Ovary (tissue), 9 donors: ENCODE results near the gene AMPH. TPM values are rescaled to one million over a fixed set of nuclear protein-coding genes. Genes with fewer than 3 reads are reported as not detected.

ENCODE experiments used
- DNase-seq, 5 donors: peaks; one replicate each; pipeline ENCODE4 v3.0.0-alpha.2; 2019 to 2020
- H3K27ac ChIP-seq, 2 donors: fragments of 200-600 bp; one replicate each; pipeline versions ENCODE4 v1.5.1 to v1.8.0; 2019 to 2022
- H3K27me3 ChIP-seq: fragments of 200-600 bp; one replicate; pipeline ENCODE4 v1.8.0; 2022
- H3K36me3 ChIP-seq: fragments of 200-600 bp; sonication (generic); one replicate; pipeline ENCODE4 v1.5.1; 2019
- H3K4me1 ChIP-seq: one replicate; pipeline ENCODE4 v1.8.1; 2013; ENCODE audit warnings: mild to moderate bottlenecking, moderate library complexity; ENCODE audit not compliant: insufficient read depth
- H3K4me3 ChIP-seq: fragments of 200-600 bp; sonication (generic); one replicate; pipeline ENCODE4 v1.5.1; 2017
- H3K9me3 ChIP-seq, 2 donors: fragments of 200-600 bp in 1 of 2; sonication (generic) in 1 of 2; one replicate each; pipeline versions ENCODE4 v1.5.1 to v1.8.1; 2013 to 2019; ENCODE audit warnings: mild to moderate bottlenecking in 1 of 2, moderate library complexity in 1 of 2
- EP300 ChIP-seq: sonication (generic); formaldehyde crosslinking; IDR thresholded peaks from one replicate; pipeline ENCODE4 v1.6.1; 2017; ENCODE audit warnings: antibody characterized with exemption
- POLR2A ChIP-seq: fragments of 450-650 bp; IDR thresholded peaks from one replicate; pipeline ENCODE4 v1.6.1; 2017; ENCODE audit warnings: antibody characterized with exemption, mild to moderate bottlenecking, moderate library complexity
- WGBS, 3 donors: extraction: QIAGEN DNeasy Blood & Tissue Kit in 1 of 3; methylation state at CpG; one replicate each; pipeline versions ENCODE4 v1.1.5 to v1.1.7; 2013 to 2017; 5-methylcytosine and 5-hydroxymethylcytosine counted together
- intact Hi-C, 4 donors: fragments of 100-400 bp; cut with DNase I; formaldehyde crosslinking; loops; one replicate each; pipeline versions ENCODE4 v1.11.0 to v1.15.1; 2022 to 2023
- polyA plus RNA-seq, 2 donors: library from polyadenylated mRNA; stranded (reverse); fragments of 200-250 nt in 1 of 2; fragments of 350-450 nt in 1 of 2; fragmentation: Illumina TruSeq in 1 of 2; extraction: RNeasy Lipid Tissue Mini Kit (QIAGEN cat#74804) in 1 of 2; gene quantifications; one replicate each; pipeline ENCODE4 v1.2.3, GENCODE V29; 2013 to 2014
- total RNA-seq, 7 donors: library from RNA; depleted of rRNA in 2 of 7; stranded (reverse); fragments of >200 nt in 2 of 7; fragmentation: NEBNext Ultra II Directional in 3 of 7; extraction: Animal tissue kit (Norgen Biotek cat#: 25700) in 3 of 7; gene quantifications; one replicate each; pipeline versions ENCODE4 v1.1.0 to v1.2.4, GENCODE V29; 2016 to 2023
- TF ChIP-seq, protein P1 (sequence below), 3 donors: fragments of 450-650 bp in 2 of 3; fragments of 200-600 bp in 1 of 3; IDR thresholded peaks; one replicate each; pipeline versions ENCODE4 v1.5.1 to v1.8.0; 2016 to 2022; ENCODE audit warnings: antibody characterized with exemption in 3 of 3, mild to moderate bottlenecking in 1 of 3
- donor health status: DM: no; HTN: no; CAD: no; lungs with moderate emphysema.
- donor health status: DM: no; HTN: no; CAD: no.
- donor health status: Bipolar disorder and iron deficiency.
- donor health status: DM: yes; HTN: yes; CAD: no.
- donor health status: DM: no; HTN: no; CAD: no.
- donor health status: DM: yes; HTN: yes; CAD: no.

Gene AMPH
- total and polyA plus RNA-seq, 9 donors, result 0.10 to 4.6 (median 0.83) TPM

DNA sequence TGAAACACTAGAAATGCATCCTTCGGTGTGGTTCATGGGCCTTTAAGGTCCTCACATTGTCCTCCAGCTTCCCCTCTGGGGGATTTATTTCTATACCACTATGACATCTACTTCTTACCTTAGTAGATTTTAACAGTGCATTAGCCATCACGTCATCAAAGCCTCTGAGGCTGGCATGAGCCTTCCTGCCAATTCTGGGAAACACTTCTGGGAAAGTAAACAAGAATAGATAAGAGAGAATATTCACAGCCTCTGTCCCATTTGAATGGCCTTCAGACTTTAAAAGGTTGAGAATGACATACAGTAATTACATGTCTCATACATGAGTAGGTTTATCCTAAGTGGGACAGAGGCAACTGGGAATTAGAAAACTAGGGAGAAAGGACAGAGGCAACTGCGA is 89.7 kb downstream of the AMPH start:
- peaks cover 2% of the 10 kb centered on the region for H3K27me3 ChIP-seq
- TF ChIP-seq, protein P1, sequence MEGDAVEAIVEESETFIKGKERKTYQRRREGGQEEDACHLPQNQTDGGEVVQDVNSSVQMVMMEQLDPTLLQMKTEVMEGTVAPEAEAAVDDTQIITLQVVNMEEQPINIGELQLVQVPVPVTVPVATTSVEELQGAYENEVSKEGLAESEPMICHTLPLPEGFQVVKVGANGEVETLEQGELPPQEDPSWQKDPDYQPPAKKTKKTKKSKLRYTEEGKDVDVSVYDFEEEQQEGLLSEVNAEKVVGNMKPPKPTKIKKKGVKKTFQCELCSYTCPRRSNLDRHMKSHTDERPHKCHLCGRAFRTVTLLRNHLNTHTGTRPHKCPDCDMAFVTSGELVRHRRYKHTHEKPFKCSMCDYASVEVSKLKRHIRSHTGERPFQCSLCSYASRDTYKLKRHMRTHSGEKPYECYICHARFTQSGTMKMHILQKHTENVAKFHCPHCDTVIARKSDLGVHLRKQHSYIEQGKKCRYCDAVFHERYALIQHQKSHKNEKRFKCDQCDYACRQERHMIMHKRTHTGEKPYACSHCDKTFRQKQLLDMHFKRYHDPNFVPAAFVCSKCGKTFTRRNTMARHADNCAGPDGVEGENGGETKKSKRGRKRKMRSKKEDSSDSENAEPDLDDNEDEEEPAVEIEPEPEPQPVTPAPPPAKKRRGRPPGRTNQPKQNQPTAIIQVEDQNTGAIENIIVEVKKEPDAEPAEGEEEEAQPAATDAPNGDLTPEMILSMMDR (IDR thresholded peaks at IDR 0.05), result no peak
- TF ChIP-seq POLR2A (no peak), EP300 (no peak)
- no peaks in the 10 kb centered on the region for H3K4me1 ChIP-seq
- DNase-seq, result no peak
- no peak overlapping the region for H3K27ac ChIP-seq
- WGBS, 3 donors, result 86 to 90% (median 87%) methylated on average over 3 of the region's 3 CpGs
- H3K4me3 ChIP-seq, result no peak overlapping the region
- no peaks in the 10 kb centered on the region for H3K36me3 ChIP-seq
- peaks cover 0 to 4% of the 10 kb centered on the region in 2 donors for H3K9me3 ChIP-seq
- intact Hi-C loops, result no loop called here

DNA sequence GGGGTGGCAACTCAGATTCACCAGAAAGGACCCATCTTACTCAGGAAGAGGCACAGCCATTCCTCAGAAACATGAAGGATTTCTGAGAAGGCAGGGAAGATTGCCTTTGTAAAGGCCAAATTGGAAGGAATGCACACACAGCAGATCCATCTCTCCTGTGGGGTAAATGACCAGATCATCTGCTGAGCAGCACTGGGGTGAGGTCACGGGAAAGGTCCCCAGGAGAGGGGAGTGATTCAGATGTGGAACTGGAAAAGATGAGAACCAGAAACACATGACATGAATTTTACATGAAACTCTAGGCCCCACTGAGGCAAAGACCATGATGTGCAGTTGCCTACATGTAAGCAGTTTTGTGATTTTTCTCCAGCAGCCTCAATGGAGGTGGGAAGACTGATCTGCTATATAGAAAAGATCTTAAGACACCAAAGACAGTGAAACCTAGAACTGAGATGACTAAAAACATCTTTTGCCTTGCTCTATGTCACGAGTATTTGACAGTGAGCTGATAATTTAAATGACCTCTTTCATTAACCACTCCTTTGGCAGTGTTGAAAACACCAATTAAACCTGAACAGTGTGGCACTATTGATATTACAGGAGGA is 91.6 kb downstream of the AMPH start:
- no peak for DNase-seq
- H3K4me1 ChIP-seq, result no peaks in the 10 kb centered on the region
- TF ChIP-seq POLR2A (no peak), EP300 (no peak)
- TF ChIP-seq, protein P1 (IDR thresholded peaks at IDR 0.05), result no peak
- no peak overlapping the region for H3K4me3 ChIP-seq
- no peak overlapping the region for H3K27ac ChIP-seq
- 89 to 94% (median 93%) methylated on average over 2 of the region's 2 CpGs for WGBS, 3 donors
- H3K9me3 ChIP-seq, result peaks cover 0 to 4% of the 10 kb centered on the region in 2 donors
- H3K36me3 ChIP-seq, result no peaks in the 10 kb centered on the region
- intact Hi-C loops, result no loop called here
- H3K27me3 ChIP-seq, result peaks cover 2% of the 10 kb centered on the region

DNA sequence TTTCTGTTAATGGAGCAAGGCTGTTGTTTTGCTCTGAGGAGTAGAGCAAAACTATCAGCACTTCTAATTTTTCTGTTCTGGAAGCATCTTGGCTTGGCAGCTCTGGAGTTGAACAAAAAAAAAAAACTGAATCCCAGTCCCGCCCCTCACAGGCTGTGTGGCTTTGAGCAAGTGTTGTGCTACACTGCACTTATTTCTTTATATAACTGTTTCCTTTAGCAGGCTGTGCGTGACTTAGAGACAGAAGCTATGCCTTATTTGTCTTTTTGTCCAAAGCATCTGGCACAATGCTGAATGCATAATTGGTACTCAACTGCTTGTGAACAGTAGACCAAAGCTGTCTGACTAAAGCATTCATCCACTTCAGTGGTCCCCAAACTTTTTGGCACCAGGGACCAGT is 96.1 kb downstream of the AMPH start:
- Histone ChIP-seq H3K27me3 (peaks cover 2% of the 10 kb centered on the region), H3K9me3 (no peaks in the 10 kb centered on the region), H3K4me1 (no peaks in the 10 kb centered on the region), H3K27ac (no peak overlapping the region), H3K4me3 (no peak overlapping the region), H3K36me3 (no peaks in the 10 kb centered on the region)
- TF ChIP-seq EP300 (no peak), POLR2A (no peak)
- TF ChIP-seq, protein P1 (IDR thresholded peaks at IDR 0.05), result no peak
- DNase-seq, result no peak
- intact Hi-C loops, result no loop called here
- 72 to 85% (median 81%) methylated on average over 2 of the region's 2 CpGs for WGBS, 3 donors

DNA sequence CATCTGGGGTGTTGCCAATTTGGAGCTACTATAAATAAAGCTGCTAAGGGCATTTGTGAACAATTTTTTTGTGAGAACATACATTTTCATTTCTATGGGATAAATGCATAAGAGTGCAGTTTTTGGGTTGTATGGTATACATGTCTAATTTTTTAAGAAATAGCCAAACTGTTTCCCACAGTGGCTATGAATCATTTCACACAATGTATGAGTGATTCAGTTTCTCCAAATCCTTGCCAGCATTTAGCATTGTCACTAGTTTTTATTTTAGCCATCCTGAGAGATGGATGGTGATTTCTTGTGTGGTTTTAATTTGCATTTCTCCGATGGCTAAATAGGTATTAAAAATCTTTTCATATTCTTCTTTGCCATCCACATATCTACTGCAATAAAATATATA is 105.3 kb downstream of the AMPH start:
- Histone ChIP-seq H3K27me3 (no peaks in the 10 kb centered on the region), H3K9me3 (no peaks in the 10 kb centered on the region), H3K4me1 (no peaks in the 10 kb centered on the region), H3K36me3 (no peaks in the 10 kb centered on the region), H3K4me3 (no peak overlapping the region), H3K27ac (no peak overlapping the region)
- no peak for DNase-seq
- TF ChIP-seq, protein P1 (IDR thresholded peaks at IDR 0.05), result no peak
- TF ChIP-seq POLR2A (no peak), EP300 (no peak)
- WGBS, 3 donors, result 96 to 98% (median 97%) methylated on average over 1 of the region's 1 CpG
- intact Hi-C loops, result no loop called here
